ENCODE measurements around the gene PWWP2B.

DNA sequence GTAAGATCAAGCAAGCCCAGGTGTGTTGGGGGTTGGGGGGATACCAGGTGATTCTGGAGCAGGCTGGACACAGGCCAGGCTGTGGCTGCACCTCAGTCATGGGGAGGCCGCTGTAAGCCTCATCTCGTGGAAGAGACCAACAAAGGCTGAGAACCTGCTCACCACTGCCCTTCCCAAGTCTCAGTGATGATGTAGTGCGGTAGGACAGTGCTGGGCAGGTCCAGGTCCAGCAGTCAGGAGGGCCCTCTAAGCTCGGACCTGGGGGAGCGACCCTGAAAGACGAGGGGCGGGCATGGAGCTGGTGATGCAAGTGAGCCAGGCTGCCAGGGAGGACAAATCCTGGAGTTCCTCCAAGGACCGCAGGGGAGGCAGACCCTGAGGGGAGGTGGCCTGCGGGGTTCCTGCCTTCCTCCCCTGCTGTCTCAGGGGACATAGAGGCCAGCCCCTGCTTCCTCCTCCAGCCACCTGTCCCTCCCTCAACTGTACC, 3.3 kb upstream of the PWWP2B start:
- TF ChIP-seq, protein P1, sequence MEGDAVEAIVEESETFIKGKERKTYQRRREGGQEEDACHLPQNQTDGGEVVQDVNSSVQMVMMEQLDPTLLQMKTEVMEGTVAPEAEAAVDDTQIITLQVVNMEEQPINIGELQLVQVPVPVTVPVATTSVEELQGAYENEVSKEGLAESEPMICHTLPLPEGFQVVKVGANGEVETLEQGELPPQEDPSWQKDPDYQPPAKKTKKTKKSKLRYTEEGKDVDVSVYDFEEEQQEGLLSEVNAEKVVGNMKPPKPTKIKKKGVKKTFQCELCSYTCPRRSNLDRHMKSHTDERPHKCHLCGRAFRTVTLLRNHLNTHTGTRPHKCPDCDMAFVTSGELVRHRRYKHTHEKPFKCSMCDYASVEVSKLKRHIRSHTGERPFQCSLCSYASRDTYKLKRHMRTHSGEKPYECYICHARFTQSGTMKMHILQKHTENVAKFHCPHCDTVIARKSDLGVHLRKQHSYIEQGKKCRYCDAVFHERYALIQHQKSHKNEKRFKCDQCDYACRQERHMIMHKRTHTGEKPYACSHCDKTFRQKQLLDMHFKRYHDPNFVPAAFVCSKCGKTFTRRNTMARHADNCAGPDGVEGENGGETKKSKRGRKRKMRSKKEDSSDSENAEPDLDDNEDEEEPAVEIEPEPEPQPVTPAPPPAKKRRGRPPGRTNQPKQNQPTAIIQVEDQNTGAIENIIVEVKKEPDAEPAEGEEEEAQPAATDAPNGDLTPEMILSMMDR (IDR thresholded peaks at IDR 0.05; ENCODE audit: low read depth, low read length, poor library complexity, severe bottlenecking) = no peak
- no peak for TF ChIP-seq EZH2phosphoT487 (IDR thresholded peaks at IDR 0.05; ENCODE audit: borderline replicate concordance, low read length)
